Trophoblast cell (in vitro differentiated cells and primary cell): ENCODE data around the gene LGALS14.
A peak's percentile ranks its signal among the peaks of the same experiment; 100 is the strongest.

Source experiments
- DNase-seq, 2 donors: peaks; one replicate each; pipeline ENCODE4 v3.0.0-alpha.2; 2016
- H2AFZ ChIP-seq: 2 replicates; pipeline ENCODE4 v1.6.1; 2013; ENCODE audit warnings: low read length, moderate library complexity, mild to moderate bottlenecking; ENCODE audit not compliant: insufficient read depth, poor library complexity
- H2AK5ac ChIP-seq: 2 replicates; pipeline ENCODE4 v1.6.1; 2013; ENCODE audit warnings: mild to moderate bottlenecking, low read length
- H2BK120ac ChIP-seq: 2 replicates; pipeline ENCODE4 v1.6.1; 2013; ENCODE audit warnings: low read length, mild to moderate bottlenecking, moderate library complexity; ENCODE audit not compliant: insufficient read depth, poor library complexity
- H2BK12ac ChIP-seq: 2 replicates; pipeline ENCODE4 v1.6.1; 2013; ENCODE audit warnings: mild to moderate bottlenecking, low read length, moderate library complexity
- H2BK5ac ChIP-seq: 2 replicates; pipeline ENCODE4 v1.6.1; 2013; ENCODE audit warnings: low read length, low read depth, moderate library complexity, mild to moderate bottlenecking; ENCODE audit not compliant: poor library complexity
- H3K14ac ChIP-seq: 2 replicates; pipeline ENCODE4 v1.6.1; 2013; ENCODE audit warnings: mild to moderate bottlenecking, low read length
- H3K18ac ChIP-seq: 2 replicates; pipeline ENCODE4 v1.6.1; 2013; ENCODE audit warnings: mild to moderate bottlenecking, low read length
- H3K23ac ChIP-seq: 2 replicates; pipeline ENCODE4 v1.6.1; 2013; ENCODE audit warnings: low read length
- H3K27ac ChIP-seq: 2 replicates; pipeline ENCODE4 v1.5.1; 2013; ENCODE audit warnings: low read depth, mild to moderate bottlenecking, inconsistent platforms, low read length, moderate library complexity
- H3K27me3 ChIP-seq: 2 replicates; pipeline ENCODE4 v1.6.1; 2013; ENCODE audit warnings: inconsistent platforms, mild to moderate bottlenecking, low read length, moderate library complexity; ENCODE audit not compliant: insufficient read depth
- H3K36me3 ChIP-seq, 2 experiments: 1 replicate in 1 of 2; 2 replicates in 1 of 2; pipeline ENCODE4 v1.6.1; 2013; ENCODE audit warnings: low read length in 2 of 2, mild to moderate bottlenecking in 2 of 2, moderate library complexity in 1 of 2; ENCODE audit not compliant: insufficient read depth in 2 of 2, control insufficient read depth in 1 of 2
- H3K4ac ChIP-seq: 2 replicates; pipeline ENCODE4 v1.6.1; 2013; ENCODE audit warnings: low read depth, mild to moderate bottlenecking, low read length, moderate library complexity
- H3K4me1 ChIP-seq, 2 experiments: 1 replicate in 1 of 2; 2 replicates in 1 of 2; pipeline ENCODE4 v1.6.1; 2013; ENCODE audit warnings: low read length in 2 of 2, mild to moderate bottlenecking in 2 of 2, moderate library complexity in 1 of 2; ENCODE audit not compliant: insufficient read depth in 2 of 2, control insufficient read depth in 1 of 2
- H3K4me2 ChIP-seq: 2 replicates; pipeline ENCODE4 v1.6.1; 2013; ENCODE audit warnings: inconsistent platforms, mild to moderate bottlenecking, low read length, moderate library complexity
- H3K4me3 ChIP-seq: 2 replicates; pipeline ENCODE4 v1.5.1; 2013; ENCODE audit warnings: mild to moderate bottlenecking, low read depth, low read length, inconsistent platforms
- H3K79me1 ChIP-seq: one replicate; pipeline ENCODE4 v1.6.1; 2013; ENCODE audit warnings: low read length
- H3K79me2 ChIP-seq: 2 replicates; pipeline ENCODE4 v1.6.1; 2013; ENCODE audit warnings: low read length, mild to moderate bottlenecking; ENCODE audit not compliant: control insufficient read depth, insufficient read depth, poor library complexity
- H3K9ac ChIP-seq: 2 replicates; pipeline ENCODE4 v1.6.1; 2013; ENCODE audit warnings: mild to moderate bottlenecking, low read length
- H3K9me3 ChIP-seq: 2 replicates; pipeline ENCODE4 v1.6.1; 2013; ENCODE audit warnings: low read depth, mild to moderate bottlenecking, control low read depth, inconsistent platforms, low read length; ENCODE audit not compliant: insufficient read depth
- H4K12ac ChIP-seq: 2 replicates; pipeline ENCODE4 v1.6.1; 2013; ENCODE audit warnings: low read depth, mild to moderate bottlenecking, low read length, moderate library complexity
- H4K8ac ChIP-seq: 2 replicates; pipeline ENCODE4 v1.6.1; 2013; ENCODE audit warnings: low read depth, mild to moderate bottlenecking, low read length, moderate library complexity
- H4K91ac ChIP-seq: one replicate; pipeline ENCODE4 v1.6.1; 2013; ENCODE audit warnings: low read depth, mild to moderate bottlenecking, low read length, moderate library complexity
- WGBS: extraction: QIAGEN DNeasy Blood & Tissue Kit; methylation state at CpG from one replicate; pipeline ENCODE4 v1.1.7; 2013; ENCODE audit warnings: missing lambda C conversion rate; ENCODE audit not compliant: insufficient read length, insufficient coverage; ENCODE audit errors: extremely low coverage; 5-methylcytosine and 5-hydroxymethylcytosine counted together

The LGALS14 gene

DNA sequence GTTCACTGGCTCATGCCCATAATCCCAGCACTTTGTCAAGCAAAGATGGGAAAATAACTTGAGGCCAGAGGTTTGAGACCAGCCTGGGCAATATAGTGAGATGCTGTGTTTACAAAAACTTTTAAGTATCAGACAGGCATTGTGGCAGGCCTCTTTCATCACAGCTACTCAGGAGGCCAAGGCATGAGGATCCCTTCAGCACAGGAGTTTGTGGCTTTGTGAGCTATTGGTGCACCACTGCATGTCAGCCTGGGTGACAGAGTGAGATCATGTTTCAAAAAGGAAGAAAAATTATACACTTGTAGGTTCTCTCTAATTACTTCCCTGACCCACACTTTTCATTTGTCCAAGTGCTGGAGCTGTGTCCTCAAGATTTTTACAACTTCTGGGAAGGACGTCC lies 11.5 kb upstream of the LGALS14 start:
- Histone ChIP-seq H4K91ac (no peak overlapping the region), H2AFZ (no peak overlapping the region), H3K27ac (no peak overlapping the region), H3K79me1 (no peaks in the 10 kb centered on the region), H3K4ac (no peak overlapping the region), H3K27me3 (no peaks in the 10 kb centered on the region), H2BK120ac (no peak overlapping the region), H2BK5ac (no peak overlapping the region), H2AK5ac (no peak overlapping the region), H3K79me2 (no peaks in the 10 kb centered on the region), H3K9ac (no peak overlapping the region), H4K8ac (no peak overlapping the region), H3K14ac (no peak overlapping the region), H3K18ac (no peak overlapping the region), H4K12ac (no peak overlapping the region), H3K36me3 (no peaks in the 10 kb centered on the region), H3K23ac (no peak overlapping the region), H3K9me3 (no peaks in the 10 kb centered on the region), H2BK12ac (no peak overlapping the region), H3K4me3 (no peak overlapping the region), H3K4me1 (peaks cover 0 to 2% of the 10 kb centered on the region in 2 experiments), H3K4me2 (no peak overlapping the region)
- WGBS = no CpG with 5 or more reads among the region's 1 CpG
- DNase-seq = no peak

DNA sequence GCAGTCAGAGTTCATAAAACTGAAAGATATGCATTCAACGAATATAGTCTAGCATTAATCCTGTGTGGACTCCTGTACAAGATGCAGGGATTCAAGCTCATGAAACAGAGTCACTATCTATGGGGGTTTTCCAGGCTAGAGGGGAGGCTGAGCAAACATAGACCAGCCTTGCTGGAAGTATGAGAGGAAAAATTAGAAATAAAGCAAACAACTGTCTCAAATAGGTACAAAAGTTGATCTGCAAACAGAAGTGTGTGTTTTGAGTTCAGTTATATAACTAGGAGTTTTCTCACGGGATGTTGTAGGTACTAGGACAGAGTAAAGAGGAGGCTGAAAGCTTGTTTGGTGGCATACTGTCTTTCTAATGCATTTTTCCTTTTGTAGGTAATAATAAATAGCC lies 8.5 kb upstream of the LGALS14 start:
- DNase-seq = no peak
- Histone ChIP-seq H2BK120ac (peak overlapping the region; percentile 39), H3K23ac (no peak overlapping the region), H2BK12ac (no peak overlapping the region), H2AFZ (no peak overlapping the region), H2BK5ac (no peak overlapping the region), H3K27ac (no peak overlapping the region), H3K4ac (no peak overlapping the region), H3K9ac (no peak overlapping the region), H3K4me1 (peaks cover 0 to 2% of the 10 kb centered on the region in 2 experiments), H3K36me3 (no peaks in the 10 kb centered on the region), H4K91ac (no peak overlapping the region), H3K4me3 (no peak overlapping the region), H3K9me3 (no peaks in the 10 kb centered on the region), H2AK5ac (no peak overlapping the region), H3K18ac (no peak overlapping the region), H3K27me3 (no peaks in the 10 kb centered on the region), H3K4me2 (no peak overlapping the region), H3K79me2 (no peaks in the 10 kb centered on the region), H4K8ac (no peak overlapping the region), H3K79me1 (no peaks in the 10 kb centered on the region), H4K12ac (no peak overlapping the region), H3K14ac (no peak overlapping the region)
- WGBS = no CpG with 5 or more reads among the region's 2 CpGs

- no peaks in the 10 kb centered on the region for H3K36me3 ChIP-seq
- no peak overlapping the region for H3K4me2 ChIP-seq
- H2AK5ac ChIP-seq = no peak overlapping the region
- H3K79me2 ChIP-seq = no peaks in the 10 kb centered on the region
- WGBS = no CpG with 5 or more reads among the region's 2 CpGs
- H3K79me1 ChIP-seq = no peaks in the 10 kb centered on the region
- H4K12ac ChIP-seq = no peak overlapping the region
- no peak overlapping the region for H2BK120ac ChIP-seq
- no peak overlapping the region for H3K18ac ChIP-seq
- H3K4ac ChIP-seq = no peak overlapping the region
- H2BK12ac ChIP-seq = no peak overlapping the region
- H3K9ac ChIP-seq = no peak overlapping the region
- H3K9me3 ChIP-seq = no peaks in the 10 kb centered on the region
- H3K4me1 ChIP-seq = peaks cover 0 to 2% of the 10 kb centered on the region in 2 experiments
- no peak overlapping the region for H2BK5ac ChIP-seq
- no peak overlapping the region for H3K4me3 ChIP-seq
- DNase-seq = peak; percentile 40 to 98
- no peak overlapping the region for H2AFZ ChIP-seq
- H4K8ac ChIP-seq = no peak overlapping the region
- H3K14ac ChIP-seq = no peak overlapping the region
- H3K23ac ChIP-seq = no peak overlapping the region
- no peak overlapping the region for H4K91ac ChIP-seq
- no peak overlapping the region for H3K27ac ChIP-seq
- H3K27me3 ChIP-seq = no peaks in the 10 kb centered on the region
These were observed 7.9 kb upstream of the LGALS14 start for GRCh38 chr19:39696387-39696786.

DNA sequence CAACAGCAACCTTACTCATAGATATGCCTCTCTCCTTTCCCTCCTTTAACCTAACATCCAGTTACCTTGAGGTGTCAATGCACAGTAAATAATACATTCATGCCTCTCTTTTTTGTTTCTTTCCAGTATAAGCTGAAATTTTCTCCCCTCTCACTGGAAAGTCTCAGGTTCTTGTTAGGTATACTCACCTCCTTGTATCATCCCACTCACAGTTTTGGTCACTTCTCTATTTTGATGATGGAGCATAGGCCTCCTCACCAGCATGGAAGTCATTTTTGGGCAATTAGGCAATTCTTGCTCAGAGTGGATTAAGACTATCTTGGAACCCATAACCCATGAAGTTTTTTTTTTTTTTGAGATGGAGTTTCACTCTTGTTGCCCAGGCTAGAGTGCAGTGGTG lies 5.7 kb upstream of the LGALS14 start:
- no peak overlapping the region for H3K9ac ChIP-seq
- H3K14ac ChIP-seq = no peak overlapping the region
- H3K23ac ChIP-seq = no peak overlapping the region
- no peak overlapping the region for H4K8ac ChIP-seq
- H2BK12ac ChIP-seq = no peak overlapping the region
- H3K4me2 ChIP-seq = no peak overlapping the region
- no peak overlapping the region for H3K27ac ChIP-seq
- no peak overlapping the region for H2BK5ac ChIP-seq
- H2BK120ac ChIP-seq = no peak overlapping the region
- DNase-seq = no peak
- H4K12ac ChIP-seq = no peak overlapping the region
- H3K4me1 ChIP-seq = peaks cover 0 to 2% of the 10 kb centered on the region in 2 experiments
- no peaks in the 10 kb centered on the region for H3K36me3 ChIP-seq
- no peak overlapping the region for H2AFZ ChIP-seq
- no peak overlapping the region for H3K18ac ChIP-seq
- no peak overlapping the region for H2AK5ac ChIP-seq
- no peaks in the 10 kb centered on the region for H3K9me3 ChIP-seq
- no peaks in the 10 kb centered on the region for H3K27me3 ChIP-seq
- H3K4me3 ChIP-seq = no peak overlapping the region
- H3K4ac ChIP-seq = no peak overlapping the region
- no peak overlapping the region for H4K91ac ChIP-seq
- no peaks in the 10 kb centered on the region for H3K79me1 ChIP-seq
- H3K79me2 ChIP-seq = no peaks in the 10 kb centered on the region
